HepG2 (cell line): ENCODE measurements around the gene NPHP1. TPM values are rescaled to one million over a fixed set of nuclear protein-coding genes. Genes with fewer than 3 reads are reported as not detected.
A peak's percentile ranks its signal among the peaks of the same experiment; 100 is the strongest.

Source experiments
- ATAC-seq: fragments of 200-7000 bp; cut with Tn5 transposase; 3 replicates; pipeline ENCODE4 v1.9.1; 2020; ENCODE audit warnings: mild to moderate bottlenecking, moderate library complexity
- BruUV-seq: library from RNA; stranded (reverse); fragments of 400-500 nt; replicated peaks from 2 replicates; lab custom pipeline; 2021; lab: Mats Ljungman, UMichigan
- CTCF ChIA-PET: fragments of 300-600 bp; formaldehyde crosslinking; extraction: SDS; loops from one replicate; lab custom pipeline; 2021; ENCODE audit warnings: low total read pairs, inconsistent platforms, low intra/inter-chr PET ratio; lab: Yijun Ruan, JAX
- POLR2A ChIA-PET: fragments of 350-600 bp; sonication (Branson Sonifier 250); formaldehyde crosslinking; loops from one replicate; lab custom pipeline; 2020; ENCODE audit warnings: antibody characterized with exemption, inconsistent platforms; lab: Yijun Ruan, JAX
- DNase-seq: peaks from one replicate; pipeline ENCODE4 v3.0.0-alpha.2; 2015; ENCODE audit warnings: low spot score
- FAIRE-seq: peaks from 3 replicates; lab custom pipeline; 2011; peaks lifted over from hg19 to GRCh38; lab: Jason Lieb, UNC
- H2AFZ ChIP-seq: one replicate; pipeline ENCODE4 v1.6.1; 2011; ENCODE audit warnings: low read length, inconsistent platforms
- H3K27ac ChIP-seq: fragments of 300-600 bp; 3 replicates; pipeline ENCODE4 v1.8.0; 2011; ENCODE audit warnings: mixed run types, mild to moderate bottlenecking, mixed read lengths, low read length, inconsistent platforms; ENCODE audit not compliant: insufficient read depth; ENCODE audit errors: extremely low read length
- H3K27me3 ChIP-seq, 2 experiments: fragments of 200-600 bp in 1 of 2; 2 replicates in 1 of 2; 3 replicates in 1 of 2; pipeline versions ENCODE4 v1.6.0 to v1.8.0; 2011; ENCODE audit warnings: low read length in 2 of 2, mild to moderate bottlenecking in 2 of 2, moderate library complexity in 2 of 2, inconsistent platforms in 1 of 2; ENCODE audit not compliant: insufficient read depth in 2 of 2, control insufficient read depth in 1 of 2
- H3K36me3 ChIP-seq, 2 experiments: fragments of 200-600 bp in 1 of 2; replicated peaks in 1 of 2; 2 replicates in 1 of 2; 3 replicates in 1 of 2; pipeline versions ENCODE4 v1.5.1 to v1.8.0; 2011; ENCODE audit warnings: low read length in 2 of 2, inconsistent platforms in 1 of 2; ENCODE audit not compliant: insufficient read depth in 2 of 2, control insufficient read depth in 1 of 2
- H3K4me1 ChIP-seq: 2 replicates; pipeline ENCODE4 v1.5.1; 2012; ENCODE audit warnings: low read length, inconsistent platforms; ENCODE audit not compliant: insufficient read depth
- H3K4me2 ChIP-seq: 2 replicates; pipeline ENCODE4 v1.6.0; 2011; ENCODE audit warnings: low read depth, low read length, inconsistent platforms
- H3K4me3 ChIP-seq, 3 experiments: fragments of 200-600 bp in 1 of 3; sonication (generic), shearing (Covaris generic) in 1 of 3; replicated peaks in 1 of 3; 2 replicates each; pipeline ENCODE4 v1.5.1; 2011 to 2016; ENCODE audit warnings: low read length in 3 of 3, inconsistent platforms in 2 of 3, low read depth in 2 of 3, mild to moderate bottlenecking in 2 of 3, control low read depth in 1 of 3, mixed read lengths in 1 of 3; ENCODE audit not compliant: insufficient read depth in 1 of 3
- H3K79me2 ChIP-seq: one replicate; pipeline ENCODE4 v1.6.1; 2011; ENCODE audit warnings: low read length, inconsistent platforms; ENCODE audit not compliant: insufficient read depth
- H3K9ac ChIP-seq: 2 replicates; pipeline ENCODE4 v1.6.0; 2011; ENCODE audit warnings: mild to moderate bottlenecking, low read depth, low read length, inconsistent platforms; ENCODE audit not compliant: insufficient read depth
- H3K9me3 ChIP-seq: 2 replicates; pipeline ENCODE4 v1.5.1; 2012; ENCODE audit warnings: mild to moderate bottlenecking, low read length
- H4K20me1 ChIP-seq: 2 replicates; pipeline ENCODE4 v1.6.0; 2011; ENCODE audit warnings: inconsistent platforms, mild to moderate bottlenecking, low read length, moderate library complexity; ENCODE audit not compliant: insufficient read depth
- GATA4 ChIP-seq: sonication (generic); IDR thresholded peaks from 2 replicates; pipeline ENCODE4 v1.6.1; 2016; ENCODE audit warnings: antibody characterized with exemption, low read depth, borderline replicate concordance
- GLMP ChIP-seq: sonication (generic); formaldehyde crosslinking; IDR thresholded peaks from 2 replicates; pipeline ENCODE4 v1.9.0; 2021; ENCODE audit warnings: missing genetic modification reagents, mild to moderate bottlenecking, borderline replicate concordance
- MAFF ChIP-seq: IDR thresholded peaks from 2 replicates; pipeline ENCODE4 v1.6.1; 2011; ENCODE audit warnings: low read depth, low read length, improper control_type of control experiment
- MAFK ChIP-seq, 2 experiments: IDR thresholded peaks in 1 of 2; conservative IDR thresholded peaks in 1 of 2; 2 replicates each; pipeline ENCODE4 v1.6.1; 2011; ENCODE audit warnings: improper control_type of control experiment in 2 of 2, low read length in 2 of 2
- MTF2 ChIP-seq: sonication (generic); formaldehyde crosslinking; IDR thresholded peaks from 2 replicates; pipeline ENCODE4 v1.5.0; 2020; ENCODE audit warnings: missing genetic modification reagents, borderline replicate concordance
- NFIC ChIP-seq: IDR thresholded peaks from 2 replicates; pipeline ENCODE4 v1.6.1; 2012; ENCODE audit warnings: mild to moderate bottlenecking, low read length, inconsistent platforms
- RXRA ChIP-seq: sonication (generic); formaldehyde crosslinking; IDR thresholded peaks from 2 replicates; pipeline ENCODE4 v1.5.1; 2020; ENCODE audit warnings: missing genetic modification reagents
- ZKSCAN8 ChIP-seq: IDR thresholded peaks from 2 replicates; pipeline ENCODE4 v1.6.1; 2016; ENCODE audit warnings: borderline replicate concordance, missing genetic modification reagents, missing compliant biosample characterization
- ZNF205 ChIP-seq: IDR thresholded peaks from 2 replicates; pipeline ENCODE4 v1.6.1; 2018; ENCODE audit warnings: missing biosample characterization, missing genetic modification reagents
- ZNF572 ChIP-seq: sonication (generic); formaldehyde crosslinking; IDR thresholded peaks from 2 replicates; pipeline ENCODE4 v1.5.1; 2020; ENCODE audit warnings: mild to moderate bottlenecking, missing genetic modification reagents
- ZNF652 ChIP-seq: IDR thresholded peaks from 2 replicates; pipeline ENCODE4 v1.6.1; 2016; ENCODE audit warnings: low read depth, borderline replicate concordance
- WGBS: methylation state at CpG from one replicate; pipeline ENCODE4 v1.1.6; 2017; ENCODE audit warnings: low lambda C conversion rate; 5-methylcytosine and 5-hydroxymethylcytosine counted together
- in situ Hi-C: cut with HindIII; loops from 2 replicates; pipeline ENCODE4 v1.10.0; 2017; ENCODE audit warnings: low pct_unique_long_range_greater_than_20kb; ENCODE audit not compliant: extremely low pct_ligation_motif_present
- intact Hi-C: fragments of 100-400 bp; cut with micrococcal nuclease; formaldehyde crosslinking; loops from one replicate; pipeline ENCODE4 v1.10.0; 2022; ENCODE audit not compliant: unreplicated experiment
- polyA plus RNA-seq, 8 experiments: library from polyadenylated mRNA; depleted of rRNA in 3 of 8; stranded (reverse) in 7 of 8; unstranded in 1 of 8; fragments of >200 nt; fragmentation: Illumina TruSeq in 4 of 8; extraction: Trizol in 4 of 8; gene quantifications; 2 replicates each; pipeline versions ENCODE4 v1.2.1 to v1.2.3, GENCODE V29; 2011 to 2016; ENCODE audit warnings: low read depth in 4 of 8, missing spikeins in 1 of 8, mixed read lengths in 1 of 8; ENCODE audit not compliant: insufficient read depth in 1 of 8
- total RNA-seq, 5 experiments: library from RNA; depleted of rRNA; stranded (reverse); fragments of >200 nt; fragmentation: Illumina TruSeq; extraction: Trizol; gene quantifications; 2 replicates each; pipeline ENCODE4 v1.2.3, GENCODE V29; 2016; ENCODE audit warnings: low read depth in 1 of 5

Gene NPHP1
- total and polyA plus RNA-seq, 2 of the 13 experiments (the other 11 are each of a cell fraction or from before 2014, with no cell fraction given): 2.7 to 4.8 TPM

GRCh38 chr2:110220190-110220564, 15.4 kb upstream of the NPHP1 start:
- Histone ChIP-seq H3K9ac (no peak overlapping the region), H3K27me3 (peaks cover 0 to 30% of the 10 kb centered on the region in 2 experiments; a peak in 3 of 5 replicates), H3K4me3 (no peak overlapping the region), H2AFZ (no peak overlapping the region), H4K20me1 (no peaks in the 10 kb centered on the region), H3K9me3 (no peaks in the 10 kb centered on the region), H3K4me2 (no peak overlapping the region), H3K79me2 (no peaks in the 10 kb centered on the region), H3K36me3 (no peaks in the 10 kb centered on the region; a peak in 1 of 5 replicates), H3K27ac (no peak overlapping the region), H3K4me1 (no peaks in the 10 kb centered on the region)
- FAIRE-seq: no peak
- POLR2A ChIA-PET: no interaction called here
- CTCF ChIA-PET: no interaction called here
- no peak for DNase-seq
- WGBS: 3% methylated on average over 2 of the region's 2 CpGs
- no TSS peak for BruUV-seq
- intact Hi-C loops: no loop called here
- no peak for ATAC-seq
- TF ChIP-seq ZKSCAN8: no peak
- no peak for TF ChIP-seq MTF2 (CRISPR knock-in tag)
- TF ChIP-seq ZNF205: no peak
- no peak for TF ChIP-seq ZNF652 (CRISPR knock-in tag)
- TF ChIP-seq MAFF: peak; percentile 38
- no peak for TF ChIP-seq ZNF572
- TF ChIP-seq GATA4: no peak
- TF ChIP-seq MAFK (conservative IDR thresholded peaks at IDR 0.05 in 1 of 2, IDR thresholded peaks at IDR 0.05 in 1 of 2; ENCODE audit: low read length in 2 of 2): peak; percentile 41 to 61
- TF ChIP-seq GLMP (CRISPR knock-in tag): no peak
- no peak for TF ChIP-seq NFIC
- no peak for TF ChIP-seq RXRA
- in situ Hi-C loops: no loop called here
